HFF-Myc (cell line): ENCODE results near the gene CCNYL1.
"Not testable (repeated sequence)": the region's sequence is repeated elsewhere in the genome, so short reads cannot be mapped to it uniquely, and the experiment has no call there.

ENCODE experiments used
- DNase-seq: peaks from one replicate; pipeline ENCODE4 v3.0.0-alpha.2; 2011; ENCODE audit warnings: low read depth; ENCODE audit errors: extremely low read depth
- H3K4me3 ChIP-seq: replicated peaks from 2 replicates; pipeline ENCODE4 v1.5.1; 2011; ENCODE audit warnings: low read depth, mild to moderate bottlenecking, control low read depth, low read length
- TF ChIP-seq, protein P1 (sequence below): IDR thresholded peaks from 2 replicates; pipeline ENCODE4 v1.5.1; 2012; ENCODE audit warnings: mild to moderate bottlenecking, low read depth, low read length, control low read depth; ENCODE audit errors: missing control alignments

The CCNYL1 gene

GRCh38 chr2:207686812-207687211, 24.6 kb upstream of the CCNYL1 start:
- DNase-seq, result no peak
- TF ChIP-seq, protein P1, sequence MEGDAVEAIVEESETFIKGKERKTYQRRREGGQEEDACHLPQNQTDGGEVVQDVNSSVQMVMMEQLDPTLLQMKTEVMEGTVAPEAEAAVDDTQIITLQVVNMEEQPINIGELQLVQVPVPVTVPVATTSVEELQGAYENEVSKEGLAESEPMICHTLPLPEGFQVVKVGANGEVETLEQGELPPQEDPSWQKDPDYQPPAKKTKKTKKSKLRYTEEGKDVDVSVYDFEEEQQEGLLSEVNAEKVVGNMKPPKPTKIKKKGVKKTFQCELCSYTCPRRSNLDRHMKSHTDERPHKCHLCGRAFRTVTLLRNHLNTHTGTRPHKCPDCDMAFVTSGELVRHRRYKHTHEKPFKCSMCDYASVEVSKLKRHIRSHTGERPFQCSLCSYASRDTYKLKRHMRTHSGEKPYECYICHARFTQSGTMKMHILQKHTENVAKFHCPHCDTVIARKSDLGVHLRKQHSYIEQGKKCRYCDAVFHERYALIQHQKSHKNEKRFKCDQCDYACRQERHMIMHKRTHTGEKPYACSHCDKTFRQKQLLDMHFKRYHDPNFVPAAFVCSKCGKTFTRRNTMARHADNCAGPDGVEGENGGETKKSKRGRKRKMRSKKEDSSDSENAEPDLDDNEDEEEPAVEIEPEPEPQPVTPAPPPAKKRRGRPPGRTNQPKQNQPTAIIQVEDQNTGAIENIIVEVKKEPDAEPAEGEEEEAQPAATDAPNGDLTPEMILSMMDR, result no peak
- no peak overlapping the region for H3K4me3 ChIP-seq

DNA sequence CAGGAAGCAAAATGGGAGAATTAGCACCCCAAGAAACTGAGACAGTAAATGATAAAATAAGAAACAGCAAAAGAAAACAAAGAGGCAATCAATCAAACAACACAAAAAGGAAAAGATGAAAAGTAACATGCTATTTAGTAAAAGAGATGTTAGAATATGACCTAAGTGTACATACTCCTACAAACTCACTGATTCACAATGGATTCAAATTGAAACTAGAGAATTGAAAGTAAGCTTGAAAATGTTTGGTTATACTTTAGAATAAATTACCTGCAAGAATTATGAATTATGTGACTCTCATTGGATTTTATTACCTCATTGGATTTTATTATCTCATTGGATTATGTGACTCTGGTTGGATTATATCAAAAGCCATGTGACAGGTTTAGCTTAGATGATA, 22.8 kb upstream of the CCNYL1 start:
- TF ChIP-seq, protein P1, result no peak
- no peak for DNase-seq
- H3K4me3 ChIP-seq, result no peak overlapping the region

DNA sequence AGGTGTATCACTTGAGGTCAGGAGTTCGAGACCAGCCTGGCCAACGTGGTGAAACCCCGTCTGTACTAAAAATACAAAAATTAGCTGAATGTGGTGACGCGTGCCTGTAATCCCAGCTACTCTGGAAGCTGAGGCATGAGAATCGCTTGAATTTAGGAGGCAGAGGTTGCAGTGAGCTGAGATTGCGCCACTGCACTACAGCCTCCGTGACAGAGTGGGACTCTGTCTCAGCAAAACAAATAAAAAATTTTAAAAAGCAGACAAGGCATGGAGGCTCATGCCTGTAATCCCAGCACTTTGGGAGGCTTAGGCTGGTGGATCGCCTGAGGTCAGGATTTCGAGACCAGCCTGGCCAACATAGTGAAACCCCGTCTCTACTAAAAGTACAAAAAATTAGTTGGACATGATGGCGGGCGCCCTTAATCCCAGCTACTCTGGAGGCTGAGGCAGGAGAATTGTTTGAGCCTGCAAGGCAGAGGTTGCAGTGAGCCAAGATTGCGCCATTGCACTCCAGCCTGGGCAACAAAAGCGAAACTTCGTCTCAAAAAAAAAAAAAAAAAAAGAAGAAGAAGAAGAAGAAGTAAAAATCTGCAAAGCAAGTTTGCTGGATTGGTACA, 20.5 kb upstream of the CCNYL1 start:
- H3K4me3 ChIP-seq, DNase-seq: not testable (repeated sequence)

DNA sequence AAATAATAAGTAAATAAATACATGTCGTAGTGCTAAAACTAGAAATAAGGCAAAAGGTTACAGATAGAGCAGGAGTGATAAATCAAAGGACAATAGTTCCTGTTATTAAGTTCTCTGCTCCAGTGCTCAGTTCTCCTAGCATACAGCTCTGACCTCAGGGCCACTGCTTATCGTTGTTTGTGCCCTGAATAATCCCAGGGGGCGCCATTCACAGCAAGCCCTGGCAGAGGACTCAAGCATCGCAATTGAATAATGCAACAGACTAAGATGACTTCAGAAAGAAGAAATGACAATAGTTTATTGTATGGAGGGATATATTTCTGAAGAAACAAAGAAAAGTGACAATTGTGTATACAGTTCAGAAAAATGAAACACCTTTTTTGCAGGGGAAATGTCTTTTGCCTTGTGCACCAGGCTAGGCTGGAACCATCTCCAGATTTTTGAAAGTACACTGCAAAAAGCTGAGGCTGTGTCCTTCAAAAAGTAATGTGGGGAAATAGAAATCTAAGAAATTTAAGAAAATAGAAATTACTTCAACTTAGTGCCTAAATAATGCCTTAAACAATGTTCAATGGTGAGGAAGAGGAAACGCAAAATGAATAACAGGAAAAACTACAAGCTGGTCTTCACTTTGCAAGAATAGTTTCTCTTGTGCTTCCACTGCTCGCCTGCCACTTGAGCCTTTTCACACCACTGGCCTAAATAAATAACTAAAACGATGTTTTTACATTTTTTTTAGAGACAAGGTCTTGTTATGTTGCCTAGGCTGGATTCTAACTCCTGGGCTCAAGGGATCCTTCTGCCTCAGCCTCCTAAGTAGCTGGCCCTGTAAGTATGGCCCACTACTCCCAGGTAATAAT, 19.0 kb upstream of the CCNYL1 start:
- H3K4me3 ChIP-seq, result no peak overlapping the region
- no peak for DNase-seq
- TF ChIP-seq, protein P1, result peak; percentile 52

DNA sequence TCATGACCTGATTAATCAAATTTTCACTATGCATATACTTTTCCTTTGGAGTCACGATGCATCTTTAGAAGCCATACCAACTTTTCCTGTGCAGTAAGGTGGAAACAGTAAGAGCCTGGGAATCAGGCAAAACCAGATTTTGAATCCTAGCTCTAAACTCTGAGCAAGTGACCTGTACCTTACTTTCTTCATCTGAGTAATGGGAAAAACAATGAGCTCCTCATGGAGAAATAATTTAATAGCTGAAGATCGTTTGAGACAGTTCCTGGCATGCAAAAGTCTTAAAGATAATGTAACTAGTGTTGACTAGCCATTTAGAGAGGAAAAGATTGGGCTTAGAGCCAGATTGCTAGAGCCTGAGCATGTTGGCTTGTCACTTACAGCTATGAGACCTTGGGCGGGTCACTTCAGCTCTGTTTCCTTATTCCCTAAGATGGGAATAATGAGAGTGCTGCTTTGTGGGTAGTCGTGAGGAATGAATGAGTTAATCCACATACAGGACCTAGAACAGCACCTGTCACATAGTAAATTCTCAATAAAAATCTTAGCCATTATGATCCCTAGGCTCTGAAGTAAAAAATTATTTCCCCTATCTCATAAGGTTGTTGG, 17.7 kb upstream of the CCNYL1 start:
- no peak for DNase-seq

DNA sequence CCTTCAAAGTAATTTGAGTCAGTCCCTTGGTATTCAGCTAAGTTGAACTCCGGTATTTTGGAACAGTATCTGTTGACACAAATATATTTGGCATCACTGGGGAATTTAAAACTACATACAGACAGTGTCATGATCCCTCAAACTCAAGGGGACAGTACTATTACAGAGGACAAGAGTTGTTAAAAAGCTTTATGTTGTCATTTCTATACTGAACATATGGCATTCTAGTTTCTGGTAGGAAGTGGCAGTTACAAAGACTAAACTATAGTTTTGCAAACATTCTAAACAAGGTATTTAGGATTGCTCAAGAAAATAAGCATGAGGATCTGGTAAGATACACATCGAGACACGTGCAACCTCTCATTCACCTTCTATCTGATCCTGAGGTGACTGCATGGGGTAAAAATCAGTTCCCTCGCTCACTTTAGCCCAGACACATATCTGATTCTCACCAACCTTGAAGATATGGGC, 16.6 kb upstream of the CCNYL1 start:
- DNase-seq, result no peak
- no peak overlapping the region for H3K4me3 ChIP-seq
- TF ChIP-seq, protein P1, result no peak

More for the DNA sequence above, 17.7 kb upstream of the CCNYL1 start:
- no peak overlapping the region for H3K4me3 ChIP-seq
- TF ChIP-seq, protein P1, result no peak

DNA sequence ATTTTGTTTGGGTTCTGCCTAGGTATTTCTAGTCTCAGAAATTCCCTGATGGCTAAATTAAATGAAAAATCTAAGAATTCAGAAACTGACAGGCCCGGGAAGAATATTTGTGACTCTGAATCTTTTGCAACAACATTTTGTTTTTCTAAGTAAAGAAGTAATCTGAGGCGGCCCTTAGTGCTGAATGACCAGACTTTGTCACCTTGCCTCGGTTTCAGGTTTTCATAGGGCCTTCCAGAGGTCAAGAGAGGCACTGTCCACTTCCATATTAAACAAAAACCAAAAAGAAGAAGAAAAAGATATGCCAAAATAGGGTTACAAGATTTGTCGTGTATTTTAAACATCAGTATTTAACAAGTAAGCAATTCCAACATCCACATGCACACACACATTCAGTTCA, 16.1 kb upstream of the CCNYL1 start:
- TF ChIP-seq, protein P1, result no peak
- no peak overlapping the region for H3K4me3 ChIP-seq
- no peak for DNase-seq

DNA sequence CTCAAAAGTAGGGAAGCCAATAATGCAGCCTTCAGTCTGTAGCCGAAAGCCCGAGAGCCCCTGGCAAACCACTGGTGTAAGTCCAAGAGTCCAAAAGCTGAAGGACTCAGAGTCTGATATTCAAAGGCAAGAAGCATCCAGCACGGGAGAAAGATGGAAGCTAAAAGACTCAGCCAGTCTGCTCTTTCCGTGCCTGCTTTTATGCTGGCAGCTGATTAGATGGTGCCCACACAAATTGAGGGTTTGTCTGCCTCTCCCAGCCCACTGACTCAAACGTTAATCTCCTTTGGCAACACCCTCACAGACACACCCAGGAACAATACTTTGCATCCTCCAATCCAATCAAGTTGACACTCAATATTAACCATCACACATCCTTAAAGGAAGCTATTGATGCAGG, 14.5 kb upstream of the CCNYL1 start:
- H3K4me3 ChIP-seq, DNase-seq: not testable (repeated sequence)
